G401 (cell line): ENCODE measurements around the gene PDHX. TPM values are rescaled to one million over a fixed set of nuclear protein-coding genes. Genes with fewer than 3 reads are reported as not detected.
"Not testable (repeated sequence)": the region's sequence is repeated elsewhere in the genome, so short reads cannot be mapped to it uniquely, and the experiment has no call there.

Experiments used
- DNase-seq: peaks from one replicate; pipeline ENCODE4 v3.0.0-alpha.2; 2015; ENCODE audit warnings: low spot score
- in situ Hi-C: cut with HindIII; loops from 2 replicates; pipeline ENCODE4 v1.10.0; 2016; ENCODE audit warnings: low sequenced_read_pairs, mixed read lengths
- total RNA-seq: library from RNA; depleted of rRNA; stranded (reverse); fragments of >200 nt; shearing (Covaris generic); gene quantifications from 2 replicates; pipeline ENCODE4 v1.2.3, GENCODE V29; 2014

The PDHX gene
- total RNA-seq, 1 experiment from 2014 or later, result 40.6 TPM

GRCh38 chr11:35010654-35011053 is 94.2 kb downstream of the PDHX start:
- no peak for DNase-seq

GRCh38 chr11:35011389-35011788 is 95.0 kb downstream of the PDHX start:
- no peak for DNase-seq
- in situ Hi-C loops, result no loop called here

More at GRCh38 chr11:35010654-35011053, 94.2 kb downstream of the PDHX start:
- in situ Hi-C loops, result no loop called here

GRCh38 chr11:35011944-35012343 is 95.5 kb downstream of the PDHX start:
- no peak for DNase-seq
- in situ Hi-C loops, result no loop called here

GRCh38 chr11:35012467-35013191 is 96.2 kb downstream of the PDHX start:
- DNase-seq, result no peak
- in situ Hi-C loops, result no loop called here

GRCh38 chr11:35013514-35014233 is 97.3 kb downstream of the PDHX start:
- in situ Hi-C loops, result no loop called here
- no peak for DNase-seq

- in situ Hi-C loops, result no loop called here
- DNase-seq, result no peak
Measured at GRCh38 chr11:35014346-35014745, 97.9 kb downstream of the PDHX start.

GRCh38 chr11:35015621-35016387 is 99.4 kb downstream of the PDHX start:
- in situ Hi-C loops, result no loop called here
- no peak for DNase-seq

- DNase-seq, result no peak
- in situ Hi-C loops, result no loop called here
Measured at GRCh38 chr11:35016916-35017315, 100.5 kb downstream of the PDHX start.

- DNase-seq, result no peak
- in situ Hi-C loops, result no loop called here
Measured at GRCh38 chr11:35017528-35018342, 101.3 kb downstream of the PDHX start.

GRCh38 chr11:35021589-35021988 is 105.2 kb downstream of the PDHX start:
- in situ Hi-C loops, result no loop called here
- no peak for DNase-seq

- DNase-seq, in situ Hi-C loops: not testable (repeated sequence)
Measured at GRCh38 chr11:35023940-35024339, 107.5 kb downstream of the PDHX start.

GRCh38 chr11:35028007-35028406 is 111.6 kb downstream of the PDHX start:
- in situ Hi-C loops, result not testable (repeated sequence)

GRCh38 chr11:35029979-35030682 is 113.7 kb downstream of the PDHX start:
- no peak for DNase-seq
- in situ Hi-C loops, result no loop called here

More at GRCh38 chr11:35028007-35028406, 111.6 kb downstream of the PDHX start:
- DNase-seq, result not testable (repeated sequence)

- in situ Hi-C loops, result no loop called here
- DNase-seq, result no peak
Measured at GRCh38 chr11:35030716-35031213, 114.3 kb downstream of the PDHX start.

GRCh38 chr11:35031346-35031745 is 114.9 kb downstream of the PDHX start:
- DNase-seq, result no peak
- in situ Hi-C loops, result no loop called here

- in situ Hi-C loops, result no loop called here
- DNase-seq, result no peak
Measured at GRCh38 chr11:35031867-35032266, 115.4 kb downstream of the PDHX start.

GRCh38 chr11:35033011-35033410 is 116.6 kb downstream of the PDHX start:
- in situ Hi-C loops, result no loop called here

GRCh38 chr11:35034401-35034800 is 118.0 kb downstream of the PDHX start:
- in situ Hi-C loops, result no loop called here

More at GRCh38 chr11:35033011-35033410, 116.6 kb downstream of the PDHX start:
- no peak for DNase-seq

More at GRCh38 chr11:35034401-35034800, 118.0 kb downstream of the PDHX start:
- no peak for DNase-seq
